ENCODE measurements around the gene WDR17.

DNA sequence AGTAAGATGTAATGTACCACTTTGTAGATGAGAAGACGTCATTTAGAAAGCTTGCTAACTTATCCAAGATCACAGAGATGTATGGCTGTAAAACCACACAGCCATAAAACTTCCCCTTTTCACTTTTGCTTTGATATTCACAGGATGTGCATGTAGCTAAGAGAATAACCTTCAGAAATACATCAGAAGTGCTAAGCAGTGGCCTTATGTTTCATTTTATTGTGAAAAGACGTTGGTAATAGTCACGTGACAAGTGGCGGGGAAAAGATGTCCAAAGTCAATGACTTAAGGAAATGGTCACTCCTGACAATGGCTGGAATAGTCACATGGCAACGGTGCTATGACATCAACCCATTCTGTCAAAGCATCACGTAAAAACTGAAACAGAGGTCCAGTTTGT, 12.9 kb upstream of the WDR17 start:
- TF ChIP-seq JUN (IDR thresholded peaks at IDR 0.05; ENCODE audit: low read depth, low read length): no peak
- no peak for TF ChIP-seq POLR2AphosphoS5 (IDR thresholded peaks at IDR 0.05; ENCODE audit: low read depth, low read length)
- TF ChIP-seq RAD21 (IDR thresholded peaks at IDR 0.05 in 1 of 2, conservative IDR thresholded peaks at IDR 0.05 in 1 of 2; ENCODE audit: low read depth in 2 of 2, low read length in 2 of 2): no peak
- no peak for TF ChIP-seq POLR2A (IDR thresholded peaks at IDR 0.05; ENCODE audit: control extremely low read depth in 1 of 2, low read depth in 2 of 2, low read length in 2 of 2)
- TF ChIP-seq, protein P1, sequence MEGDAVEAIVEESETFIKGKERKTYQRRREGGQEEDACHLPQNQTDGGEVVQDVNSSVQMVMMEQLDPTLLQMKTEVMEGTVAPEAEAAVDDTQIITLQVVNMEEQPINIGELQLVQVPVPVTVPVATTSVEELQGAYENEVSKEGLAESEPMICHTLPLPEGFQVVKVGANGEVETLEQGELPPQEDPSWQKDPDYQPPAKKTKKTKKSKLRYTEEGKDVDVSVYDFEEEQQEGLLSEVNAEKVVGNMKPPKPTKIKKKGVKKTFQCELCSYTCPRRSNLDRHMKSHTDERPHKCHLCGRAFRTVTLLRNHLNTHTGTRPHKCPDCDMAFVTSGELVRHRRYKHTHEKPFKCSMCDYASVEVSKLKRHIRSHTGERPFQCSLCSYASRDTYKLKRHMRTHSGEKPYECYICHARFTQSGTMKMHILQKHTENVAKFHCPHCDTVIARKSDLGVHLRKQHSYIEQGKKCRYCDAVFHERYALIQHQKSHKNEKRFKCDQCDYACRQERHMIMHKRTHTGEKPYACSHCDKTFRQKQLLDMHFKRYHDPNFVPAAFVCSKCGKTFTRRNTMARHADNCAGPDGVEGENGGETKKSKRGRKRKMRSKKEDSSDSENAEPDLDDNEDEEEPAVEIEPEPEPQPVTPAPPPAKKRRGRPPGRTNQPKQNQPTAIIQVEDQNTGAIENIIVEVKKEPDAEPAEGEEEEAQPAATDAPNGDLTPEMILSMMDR (IDR thresholded peaks at IDR 0.05; ENCODE audit: control extremely low read depth in 1 of 3, insufficient read depth in 1 of 3, low read depth in 1 of 3, low read length in 3 of 3): no peak
- no peak for TF ChIP-seq FOSL1 (IDR thresholded peaks at IDR 0.05; ENCODE audit: insufficient read depth, low read depth, low read length)
- no peak for TF ChIP-seq EGR1 (IDR thresholded peaks at IDR 0.05; ENCODE audit: borderline replicate concordance, low read depth, low read length)
- no peak for TF ChIP-seq TAF1 (IDR thresholded peaks at IDR 0.05; ENCODE audit: low read depth, low read length)
- no peak for TF ChIP-seq TEAD4 (IDR thresholded peaks at IDR 0.05; ENCODE audit: low read depth, low read length)
